EH (cell line): ENCODE data around the gene ARID3B.
A peak's percentile ranks its signal among the peaks of the same experiment; 100 is the strongest.
"Not testable (repeated sequence)": the region's sequence is repeated elsewhere in the genome, so short reads cannot be mapped to it uniquely, and the experiment has no call there.

Source experiments
- DNase-seq: peaks from one replicate; pipeline ENCODE4 v3.0.0-alpha.2; 2015; ENCODE audit warnings: low read depth

ARID3B gene

GRCh38 chr15:74537736-74538135, 3.3 kb upstream of the ARID3B start:
- DNase-seq, result no peak

GRCh38 chr15:74539521-74539920, 1.5 kb upstream of the ARID3B start:
- DNase-seq, result not testable (repeated sequence)

DNA sequence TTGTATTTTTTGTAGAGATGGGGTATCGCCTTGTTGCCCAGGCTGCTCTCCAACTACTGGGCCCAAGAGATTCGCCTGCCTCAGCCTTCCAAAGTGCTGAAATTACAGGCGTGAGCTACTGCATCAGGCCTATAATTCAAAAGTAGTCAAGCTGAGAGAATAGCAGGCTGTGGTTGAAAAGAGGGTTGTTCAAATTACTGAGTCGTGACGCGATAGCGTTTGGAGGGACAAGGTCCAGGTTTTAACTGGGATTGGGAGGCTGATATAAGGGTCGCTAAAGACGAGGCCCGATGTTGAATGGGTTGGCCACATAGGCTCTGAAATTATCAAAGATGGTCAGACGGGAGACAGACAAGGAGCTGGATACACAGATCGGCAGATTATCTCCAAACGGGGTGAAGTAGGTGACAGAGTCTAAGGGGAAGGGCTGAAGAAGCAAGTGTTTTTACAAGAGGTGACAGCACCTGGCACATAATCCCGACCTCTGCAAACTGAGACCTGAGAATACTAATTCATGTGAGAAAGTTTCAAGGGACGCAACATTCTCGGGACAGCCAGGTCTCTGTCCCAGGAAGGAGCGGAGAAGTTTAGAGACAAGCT, 759 bp upstream of the ARID3B start:
- DNase-seq, result peak; percentile 41

GRCh38 chr15:74541494-74542165, 610 bp downstream of the ARID3B start:
- peak; percentile 63 for DNase-seq

DNA sequence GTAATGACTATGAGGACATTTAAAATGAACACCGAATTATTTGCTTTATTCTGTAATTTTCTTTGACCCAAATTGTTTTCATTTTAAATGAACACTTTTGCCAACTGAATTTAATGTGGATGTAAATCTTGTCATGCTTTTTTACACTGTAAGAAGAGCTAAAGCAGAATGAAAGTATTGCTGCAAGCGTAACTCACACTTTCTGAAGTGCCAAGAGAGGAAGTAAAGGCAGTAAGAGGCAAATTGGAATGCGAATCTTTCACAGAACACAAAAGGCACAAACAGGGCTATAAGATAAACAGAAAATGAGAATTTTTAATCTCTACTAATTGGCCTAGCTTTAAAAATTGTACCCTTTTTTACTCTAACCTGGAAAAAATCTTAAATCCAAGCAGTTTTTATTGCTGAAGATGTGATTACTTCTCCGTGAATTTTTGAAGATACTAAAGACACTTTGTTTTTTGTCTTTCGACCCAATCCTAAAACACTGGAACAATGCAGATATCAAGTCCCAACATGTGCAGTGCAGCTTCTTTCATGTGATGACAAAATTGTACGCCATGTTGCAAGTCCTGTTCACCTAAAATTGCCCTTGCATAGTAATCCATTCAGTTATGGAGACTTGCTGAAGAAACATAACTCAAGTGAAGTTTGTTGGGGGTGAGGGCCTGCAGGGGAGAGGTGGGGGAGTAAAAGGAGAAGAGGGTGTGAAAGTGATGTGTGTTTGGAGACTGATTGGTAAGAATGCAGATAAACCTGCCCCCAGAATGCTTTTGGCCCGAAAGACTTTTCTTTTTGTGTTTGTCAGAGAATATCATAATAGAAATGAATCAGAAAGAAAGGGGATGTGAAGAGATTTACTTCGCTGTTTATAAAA, 1.4 kb downstream of the ARID3B start:
- DNase-seq, result no peak

- no peak for DNase-seq
Observed at GRCh38 chr15:74543043-74543422, 2.0 kb downstream of the ARID3B start.

- no peak for DNase-seq
Observed at GRCh38 chr15:74543583-74543982, 2.6 kb downstream of the ARID3B start.

DNA sequence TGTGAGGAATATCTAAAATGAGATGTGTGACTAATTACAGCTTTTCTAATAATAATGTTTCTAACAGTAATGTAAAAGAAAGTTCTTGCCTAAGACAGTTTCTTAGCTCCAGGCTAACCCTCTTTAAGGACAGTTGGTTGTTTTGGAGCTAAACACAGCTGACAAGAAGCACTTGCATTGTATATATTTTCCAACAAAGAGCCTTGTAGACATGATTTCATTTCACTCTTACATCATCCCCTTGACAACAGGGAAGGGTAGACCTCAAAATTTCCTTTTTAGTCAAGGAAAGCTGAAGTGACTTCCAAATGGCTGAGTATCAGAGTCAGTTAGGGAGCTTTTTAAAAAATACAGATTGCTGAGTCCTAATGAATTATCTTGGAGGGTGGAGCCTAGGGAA, 4.1 kb downstream of the ARID3B start:
- no peak for DNase-seq

- peak; percentile 99 for DNase-seq
Observed at GRCh38 chr15:74545776-74546656, 5.0 kb downstream of the ARID3B start.

- no peak for DNase-seq
Observed at GRCh38 chr15:74547616-74548015, 6.6 kb downstream of the ARID3B start.

- no peak for DNase-seq
Observed at GRCh38 chr15:74548241-74548640, 7.2 kb downstream of the ARID3B start.

DNA sequence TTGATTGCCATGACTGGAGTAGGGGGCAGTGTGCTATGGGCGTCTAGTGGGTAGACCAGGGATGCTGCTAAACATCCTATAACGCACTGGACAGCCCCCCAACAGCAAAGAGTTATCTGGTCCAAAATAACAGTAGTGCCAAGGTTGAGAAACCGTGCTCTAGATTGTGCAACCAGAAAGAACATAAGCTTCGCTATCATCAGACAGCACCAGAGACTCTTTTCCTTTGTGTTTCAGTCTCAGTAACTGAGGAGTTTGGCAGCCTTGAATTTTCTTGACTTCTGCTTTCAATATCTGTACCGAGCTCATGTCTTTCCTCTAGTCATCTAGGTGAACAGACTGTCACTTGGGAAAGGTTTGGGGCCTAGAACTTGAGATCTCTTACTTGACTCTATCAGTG, 8.8 kb downstream of the ARID3B start:
- no peak for DNase-seq

- DNase-seq, result no peak
Observed at GRCh38 chr15:74551714-74552113, 10.7 kb downstream of the ARID3B start.

DNA sequence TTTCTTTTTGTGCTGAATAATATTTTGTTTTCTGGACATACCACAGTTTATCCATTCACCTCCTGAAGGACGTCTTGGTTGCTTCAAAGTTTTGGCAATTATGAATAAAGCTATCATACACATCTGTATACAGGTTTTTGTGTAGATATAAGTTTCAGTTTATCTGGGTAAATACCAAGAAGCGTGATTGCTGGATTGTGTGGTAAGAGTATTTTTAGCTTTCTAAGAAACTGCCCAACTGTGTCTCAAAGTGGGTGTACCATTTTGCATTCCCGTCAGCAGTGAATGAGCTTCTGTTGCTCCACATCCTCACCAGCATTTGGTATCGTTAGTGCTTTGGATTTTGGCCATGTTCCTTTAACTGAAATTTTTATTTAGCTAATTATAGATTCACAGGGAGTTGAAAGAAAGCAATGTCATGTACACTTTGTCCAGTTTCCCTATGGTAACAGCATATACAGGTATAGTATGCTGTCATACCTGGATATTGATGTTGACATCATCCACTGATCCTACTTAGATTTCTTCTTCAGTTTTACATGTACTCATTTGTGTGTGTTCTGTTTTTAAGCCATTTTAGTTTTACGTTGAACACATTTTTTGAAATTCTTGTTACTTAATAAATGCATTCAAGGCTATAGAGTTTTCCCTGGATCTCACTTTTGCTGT, 11.9 kb downstream of the ARID3B start:
- DNase-seq, result no peak

DNA sequence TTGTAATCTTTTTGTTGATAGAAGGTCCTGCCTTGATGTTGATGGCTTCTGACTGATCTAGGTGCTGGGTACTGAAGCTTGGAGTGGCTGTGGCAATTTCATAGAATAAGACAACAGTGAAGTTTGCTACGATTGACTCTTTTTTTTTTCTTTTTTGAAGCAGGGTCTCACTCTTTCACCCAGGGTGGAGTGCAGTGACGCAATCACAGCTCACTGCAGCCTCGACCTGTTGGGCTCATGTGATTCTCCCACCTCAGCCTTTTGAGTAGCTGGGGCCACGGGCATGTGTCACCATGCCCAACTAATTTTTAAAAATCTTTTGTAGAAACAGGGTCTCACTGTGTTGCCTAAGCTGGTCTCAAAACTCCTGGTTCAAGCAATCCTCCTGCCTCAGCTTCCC, 14.2 kb downstream of the ARID3B start:
- no peak for DNase-seq

DNA sequence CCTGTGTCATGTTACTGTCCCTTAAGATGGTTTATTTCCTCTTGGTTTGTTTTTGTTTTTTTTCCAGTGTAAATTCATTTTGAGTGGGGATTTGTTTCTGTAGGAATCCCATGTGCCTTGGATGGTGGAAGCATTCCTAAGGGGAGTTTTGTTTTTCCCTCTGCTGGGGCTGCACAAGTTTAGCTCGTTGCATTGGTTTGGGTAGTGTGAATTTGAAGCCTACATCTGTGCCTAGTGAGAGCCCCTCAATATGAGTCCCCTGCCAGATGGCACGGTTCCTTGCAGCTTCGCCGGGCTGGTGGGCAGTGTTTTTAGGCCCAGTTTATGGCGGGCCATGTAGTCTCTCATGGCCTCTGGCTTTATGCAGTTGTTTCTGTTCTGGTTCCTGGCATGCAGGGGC, 17.7 kb downstream of the ARID3B start:
- DNase-seq, result no peak

DNA sequence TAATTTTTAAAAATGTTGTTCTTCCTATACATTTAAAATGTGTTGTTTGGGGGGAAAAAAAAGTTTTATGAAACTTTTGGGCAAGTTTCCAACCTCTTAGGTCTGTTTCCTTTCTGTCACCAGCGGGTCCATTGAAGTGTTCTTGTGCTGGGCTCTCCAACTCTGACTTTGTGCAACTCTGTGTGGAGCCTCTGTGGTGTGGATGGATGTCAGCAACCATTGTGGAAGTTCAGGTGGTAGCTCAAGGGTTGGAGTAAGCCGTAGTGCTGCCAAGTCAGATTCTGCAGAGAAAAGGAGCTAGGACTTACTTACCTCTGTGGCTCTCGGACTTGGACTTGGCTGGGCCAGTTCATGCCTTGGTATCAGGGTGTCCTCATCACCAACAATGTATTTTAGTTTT, 22.4 kb downstream of the ARID3B start:
- DNase-seq, result no peak

GRCh38 chr15:74564182-74564581, 23.2 kb downstream of the ARID3B start:
- no peak for DNase-seq

DNA sequence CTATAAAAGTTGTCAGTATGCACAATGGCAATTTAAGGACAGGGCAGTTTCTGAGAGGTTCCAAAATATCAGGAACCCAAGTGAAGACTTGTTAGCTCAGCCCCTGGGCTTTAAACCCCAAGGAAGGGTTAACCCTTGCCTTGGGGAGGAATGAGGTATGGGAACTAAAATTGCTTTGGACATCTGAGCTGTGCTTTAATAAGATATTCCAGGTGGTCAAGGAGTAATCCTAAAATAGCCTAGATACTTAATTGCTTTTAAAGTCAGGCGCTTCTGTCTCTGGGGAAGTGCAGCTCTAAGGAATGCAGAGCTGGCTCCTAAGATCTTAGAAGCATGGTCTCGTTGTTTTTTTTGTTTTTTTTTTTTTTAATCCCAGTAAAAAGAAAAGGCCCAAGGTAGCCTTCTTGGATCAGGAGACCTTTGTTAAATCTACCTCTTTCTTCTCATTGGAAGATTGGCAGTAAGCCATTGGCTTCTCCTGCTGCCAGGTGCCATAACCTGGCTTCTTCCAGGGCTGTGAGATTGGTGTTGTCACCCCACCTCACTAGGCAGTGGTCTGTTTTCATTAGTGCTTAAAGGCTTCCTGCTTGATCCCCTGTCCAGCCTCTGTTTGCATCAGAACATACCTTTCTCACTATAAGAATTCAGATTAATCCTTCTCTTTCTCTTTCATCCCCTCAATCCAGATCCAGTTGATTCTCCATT, 24.5 kb downstream of the ARID3B start:
- no peak for DNase-seq

DNA sequence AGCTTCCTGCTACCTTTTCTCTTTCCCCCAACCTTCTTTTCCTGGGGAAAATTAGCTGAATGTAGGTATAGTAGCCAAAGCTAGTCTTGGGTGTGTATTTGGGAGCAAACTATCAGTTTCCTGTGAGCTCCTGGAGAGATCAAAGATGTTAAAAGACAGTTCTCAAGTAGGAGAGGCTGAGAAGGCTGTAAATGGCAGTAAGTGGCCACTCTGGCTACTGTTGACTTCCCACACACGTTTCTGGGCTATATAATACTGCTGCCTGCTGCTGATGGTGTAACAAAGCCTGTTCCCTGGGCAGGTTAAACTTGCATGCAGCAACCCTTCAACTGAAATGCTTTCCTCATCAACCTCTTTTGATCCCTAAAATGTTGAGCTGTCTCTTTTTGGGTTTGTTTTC, 27.6 kb downstream of the ARID3B start:
- no peak for DNase-seq

DNA sequence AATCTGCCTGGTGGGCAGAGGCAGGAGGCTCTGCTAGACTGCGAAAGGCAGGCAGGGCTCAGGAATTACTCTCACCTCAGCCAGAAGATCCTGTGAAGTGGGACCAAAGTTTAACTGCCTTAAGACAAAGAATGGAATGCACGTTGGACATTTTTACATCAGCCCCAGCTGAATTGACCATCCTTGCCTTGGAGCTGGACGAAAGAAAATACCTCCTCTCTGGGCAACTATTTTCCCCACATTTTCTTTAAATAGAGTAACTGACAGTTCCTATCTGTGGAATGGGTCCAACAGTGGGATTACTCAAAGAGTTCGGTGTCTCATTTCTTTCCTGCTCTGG, 28.7 kb downstream of the ARID3B start:
- no peak for DNase-seq
